Measurements from ENCODE around the gene CYTH4.

Gene CYTH4

GRCh38 chr22:37349043-37349814, 66.9 kb downstream of the CYTH4 start:
- no peak overlapping the region for H3K27ac ChIP-seq

DNA sequence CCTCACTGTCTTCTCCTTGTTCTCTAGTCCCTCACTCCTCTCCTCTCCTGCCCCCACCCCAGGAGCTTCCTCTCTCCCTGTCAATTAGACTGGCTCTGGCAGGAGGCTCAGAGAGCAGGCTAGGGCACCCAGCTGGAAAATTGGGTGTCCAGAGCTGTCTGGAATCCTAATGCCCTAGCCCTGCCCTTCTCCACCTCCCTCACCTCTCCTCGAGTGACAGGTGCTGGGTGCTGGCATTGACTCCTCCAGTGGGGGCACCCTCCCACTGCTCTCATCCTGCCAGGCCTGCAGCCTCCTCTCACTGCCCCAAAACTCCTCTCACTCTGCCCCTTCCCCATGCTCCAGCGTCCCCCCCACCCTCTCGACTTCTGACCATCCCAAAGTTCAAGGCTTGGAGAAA, 68.9 kb downstream of the CYTH4 start:
- TF ChIP-seq, protein P1, sequence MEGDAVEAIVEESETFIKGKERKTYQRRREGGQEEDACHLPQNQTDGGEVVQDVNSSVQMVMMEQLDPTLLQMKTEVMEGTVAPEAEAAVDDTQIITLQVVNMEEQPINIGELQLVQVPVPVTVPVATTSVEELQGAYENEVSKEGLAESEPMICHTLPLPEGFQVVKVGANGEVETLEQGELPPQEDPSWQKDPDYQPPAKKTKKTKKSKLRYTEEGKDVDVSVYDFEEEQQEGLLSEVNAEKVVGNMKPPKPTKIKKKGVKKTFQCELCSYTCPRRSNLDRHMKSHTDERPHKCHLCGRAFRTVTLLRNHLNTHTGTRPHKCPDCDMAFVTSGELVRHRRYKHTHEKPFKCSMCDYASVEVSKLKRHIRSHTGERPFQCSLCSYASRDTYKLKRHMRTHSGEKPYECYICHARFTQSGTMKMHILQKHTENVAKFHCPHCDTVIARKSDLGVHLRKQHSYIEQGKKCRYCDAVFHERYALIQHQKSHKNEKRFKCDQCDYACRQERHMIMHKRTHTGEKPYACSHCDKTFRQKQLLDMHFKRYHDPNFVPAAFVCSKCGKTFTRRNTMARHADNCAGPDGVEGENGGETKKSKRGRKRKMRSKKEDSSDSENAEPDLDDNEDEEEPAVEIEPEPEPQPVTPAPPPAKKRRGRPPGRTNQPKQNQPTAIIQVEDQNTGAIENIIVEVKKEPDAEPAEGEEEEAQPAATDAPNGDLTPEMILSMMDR (IDR thresholded peaks at IDR 0.05), result no peak
- TF ChIP-seq ZFX (IDR thresholded peaks at IDR 0.05; ENCODE audit: borderline replicate concordance), result no peak
- H3K27ac ChIP-seq, result no peak overlapping the region

More at GRCh38 chr22:37349043-37349814, 66.9 kb downstream of the CYTH4 start:
- TF ChIP-seq, protein P1 (IDR thresholded peaks at IDR 0.05), result no peak
- no peak for TF ChIP-seq ZFX (IDR thresholded peaks at IDR 0.05; ENCODE audit: borderline replicate concordance)

DNA sequence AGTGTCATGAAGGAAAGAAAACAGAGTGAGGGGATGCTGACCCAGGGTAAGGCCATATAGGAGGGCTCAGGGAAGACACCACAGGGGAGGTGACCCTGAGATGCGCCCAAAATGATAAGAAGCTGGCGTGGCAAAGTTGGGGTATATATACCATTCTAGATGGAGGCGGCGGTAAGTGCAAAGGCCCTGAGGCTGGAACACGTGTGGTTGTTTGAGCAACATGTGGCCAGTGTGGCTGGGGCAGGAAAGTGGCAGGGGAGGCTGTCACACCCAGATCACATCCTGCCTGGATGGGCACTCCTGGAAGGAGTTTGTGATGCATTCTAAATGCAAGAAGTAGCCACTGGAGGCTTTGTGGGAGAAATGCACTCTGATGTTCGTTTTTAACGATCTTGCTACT, 70.2 kb downstream of the CYTH4 start:
- TF ChIP-seq, protein P1 (IDR thresholded peaks at IDR 0.05), result no peak
- no peak for TF ChIP-seq ZFX (IDR thresholded peaks at IDR 0.05; ENCODE audit: borderline replicate concordance)
- no peak overlapping the region for H3K27ac ChIP-seq

- TF ChIP-seq, protein P1 (IDR thresholded peaks at IDR 0.05), result no peak
- TF ChIP-seq ZFX (IDR thresholded peaks at IDR 0.05; ENCODE audit: borderline replicate concordance), result no peak
- H3K27ac ChIP-seq, result no peak overlapping the region
Observed at GRCh38 chr22:37353839-37354238, 71.5 kb downstream of the CYTH4 start.

DNA sequence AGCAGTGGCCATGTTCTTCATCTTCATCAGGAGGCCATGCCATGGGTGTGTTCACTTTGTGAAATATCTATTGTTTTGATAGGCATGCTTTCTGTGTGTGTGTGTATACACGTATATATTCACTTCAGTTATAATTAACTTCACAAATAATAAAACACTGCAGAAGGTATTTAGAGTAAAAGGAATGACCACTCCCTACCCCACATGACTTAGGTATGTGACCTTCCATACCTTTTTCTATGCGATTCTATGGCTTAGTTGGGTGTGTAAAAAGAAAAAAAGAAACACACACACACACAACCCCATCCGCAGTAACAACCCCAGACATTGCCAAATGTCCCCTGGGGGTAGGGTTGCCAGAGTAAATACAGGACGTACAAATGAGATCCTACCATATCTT, 72.0 kb downstream of the CYTH4 start:
- TF ChIP-seq, protein P1 (IDR thresholded peaks at IDR 0.05), result no peak
- TF ChIP-seq ZFX (IDR thresholded peaks at IDR 0.05; ENCODE audit: borderline replicate concordance), result no peak
- H3K27ac ChIP-seq, result no peak overlapping the region

GRCh38 chr22:37354670-37355069, 72.4 kb downstream of the CYTH4 start:
- no peak overlapping the region for H3K27ac ChIP-seq
- TF ChIP-seq, protein P1 (IDR thresholded peaks at IDR 0.05), result no peak
- no peak for TF ChIP-seq ZFX (IDR thresholded peaks at IDR 0.05; ENCODE audit: borderline replicate concordance)

GRCh38 chr22:37355174-37355573, 72.9 kb downstream of the CYTH4 start:
- no peak overlapping the region for H3K27ac ChIP-seq
- TF ChIP-seq, protein P1 (IDR thresholded peaks at IDR 0.05), result no peak

Data from 22Rv1 (cell line).